Endometrial microvascular endothelial cells (primary cell): ENCODE data around the gene DCAF11. TPM values are rescaled to one million over a fixed set of nuclear protein-coding genes. Genes with fewer than 3 reads are reported as not detected.

Experiments used
- in situ Hi-C: cut with HindIII; loops from 2 replicates; pipeline ENCODE4 v1.10.0; 2017; ENCODE audit warnings: low sequenced_read_pairs, low pct_unique_long_range_greater_than_20kb; ENCODE audit errors: inconsistent ontology term
- total RNA-seq: library from RNA; depleted of rRNA; stranded (reverse); fragments of >200 nt; gene quantifications from one replicate; pipeline ENCODE4 v1.2.3, GENCODE V29; 2015; ENCODE audit errors: inconsistent ontology term

The DCAF11 gene
- 52.4 TPM for total RNA-seq

GRCh38 chr14:24114532-24115421, at the start of gene DCAF11, which contains the start of gene NRL:
TSS of gene DCAF11 (plus strand) at chr14:24114777. CDS start at chr14:24115595, 818 bp downstream.
TSS of gene NRL (minus strand) at chr14:24114949. CDS start at chr14:24082848, 32,101 bp downstream.
- in situ Hi-C loops = no loop called here

- in situ Hi-C loops = no loop called here
These were observed 49.7 kb upstream of the DCAF11 start for GRCh38 chr14:24064856-24065255.

DNA sequence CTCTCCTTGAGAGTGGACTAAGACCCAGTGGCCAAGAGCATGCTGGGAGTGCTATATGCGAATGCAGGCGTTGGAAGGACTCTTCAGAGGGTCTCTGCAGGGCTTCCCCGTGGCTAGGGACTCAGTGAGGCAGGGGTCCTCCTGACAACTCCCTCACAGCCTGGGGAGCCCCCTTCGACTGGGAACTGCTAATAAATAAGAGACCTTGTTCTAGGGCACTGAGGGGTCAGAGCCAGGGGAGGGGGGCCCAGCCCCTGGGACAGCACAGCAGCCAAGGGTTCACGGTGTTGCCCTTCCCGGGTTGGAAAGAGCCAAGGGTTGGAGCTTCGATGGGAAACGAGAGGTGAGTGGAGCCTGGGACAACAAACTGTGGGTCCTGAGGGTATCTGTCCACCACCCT, 49.2 kb upstream of the DCAF11 start:
- in situ Hi-C loops = no loop called here

GRCh38 chr14:24066496-24067132, 48.0 kb upstream of the DCAF11 start:
- in situ Hi-C loops = no loop called here

GRCh38 chr14:24067133-24068082, 47.2 kb upstream of the DCAF11 start:
- in situ Hi-C loops = no loop called here

DNA sequence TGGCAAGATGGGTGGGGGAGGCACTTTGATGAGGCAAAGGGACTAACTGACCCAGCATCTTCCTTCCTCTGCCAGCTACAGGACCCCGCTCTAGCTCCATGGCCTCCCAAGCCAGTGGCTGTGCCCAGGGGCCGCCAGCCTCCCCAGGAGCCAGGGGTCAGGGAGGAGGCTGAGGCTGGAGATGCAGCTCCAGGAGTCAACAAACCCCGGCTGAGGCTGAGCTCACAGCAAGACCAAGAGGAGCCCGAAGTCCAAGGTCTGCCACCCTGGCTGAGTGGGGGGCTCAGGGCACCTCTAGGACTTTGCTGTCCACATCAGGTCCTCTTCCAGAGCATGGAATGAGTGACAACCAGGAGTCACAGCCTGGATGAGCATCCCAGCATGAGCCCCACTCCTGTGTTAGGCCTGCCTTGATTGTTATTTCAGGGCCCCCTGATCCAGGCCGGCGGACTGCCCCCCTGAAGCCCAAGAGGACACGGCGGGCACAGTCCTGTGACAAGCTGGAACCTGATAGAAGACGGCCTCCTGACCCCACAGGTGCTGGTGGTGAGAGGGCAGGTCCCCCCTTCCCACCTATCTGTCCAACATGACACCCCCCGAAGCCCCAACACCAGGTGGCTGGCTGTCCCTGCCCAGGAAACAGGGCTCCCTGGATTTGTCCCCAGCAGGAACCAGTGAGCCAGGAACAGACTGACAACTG, 45.7 kb upstream of the DCAF11 start:
- in situ Hi-C loops = no loop called here

DNA sequence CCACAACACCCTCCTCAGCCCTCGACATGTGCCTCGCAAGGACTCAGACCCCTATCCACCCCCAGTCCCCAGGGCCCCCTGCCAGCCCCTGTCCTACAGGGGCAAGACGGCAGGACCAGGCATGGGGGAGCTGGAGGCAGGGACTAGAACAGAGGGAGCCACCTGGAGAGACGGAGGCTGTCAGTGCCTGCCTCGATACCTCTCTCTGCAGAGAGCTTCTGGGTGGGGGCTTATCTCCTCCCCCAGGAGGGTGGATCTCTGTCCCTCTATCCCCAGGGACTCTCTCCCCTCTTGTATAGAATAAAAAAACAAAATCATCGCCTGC, 45.2 kb upstream of the DCAF11 start:
- in situ Hi-C loops = no loop called here

- in situ Hi-C loops = no loop called here
These were observed 44.1 kb upstream of the DCAF11 start for GRCh38 chr14:24070285-24071143.

- in situ Hi-C loops = no loop called here
These were observed 43.4 kb upstream of the DCAF11 start, which contains the start of gene CPNE6 for GRCh38 chr14:24071144-24071697. TSS of gene CPNE6 (plus strand) at chr14:24071562. CDS start at chr14:24072937, 1,375 bp downstream.

DNA sequence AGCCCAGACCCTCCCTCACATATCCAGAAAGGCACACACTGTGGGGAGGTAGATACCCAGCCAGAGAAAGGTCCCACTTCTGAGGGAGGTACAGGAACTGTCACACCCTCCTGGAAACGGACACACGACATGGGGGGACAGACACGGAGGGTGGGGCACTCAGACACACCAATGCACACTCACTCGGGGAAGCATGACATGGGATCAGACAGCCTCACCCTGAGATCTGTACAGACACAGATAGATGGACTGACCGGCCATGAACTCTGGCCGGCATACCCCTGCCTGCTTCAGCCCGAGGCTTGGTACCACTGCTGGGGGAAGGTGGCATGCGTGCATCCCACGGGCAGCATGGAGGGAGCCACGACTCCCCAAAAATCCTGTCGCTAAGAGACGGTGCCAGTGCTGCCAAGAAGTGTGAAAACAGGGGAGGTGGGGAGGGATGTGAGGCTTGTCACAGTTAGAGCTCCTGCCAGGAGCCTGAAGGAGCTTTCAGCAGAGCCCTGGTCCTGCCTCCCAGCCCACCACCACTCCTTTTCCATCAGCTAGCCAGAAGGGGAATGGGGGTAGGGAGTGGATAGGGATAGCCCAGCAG, 42.6 kb upstream of the DCAF11 start:
- in situ Hi-C loops = no loop called here

DNA sequence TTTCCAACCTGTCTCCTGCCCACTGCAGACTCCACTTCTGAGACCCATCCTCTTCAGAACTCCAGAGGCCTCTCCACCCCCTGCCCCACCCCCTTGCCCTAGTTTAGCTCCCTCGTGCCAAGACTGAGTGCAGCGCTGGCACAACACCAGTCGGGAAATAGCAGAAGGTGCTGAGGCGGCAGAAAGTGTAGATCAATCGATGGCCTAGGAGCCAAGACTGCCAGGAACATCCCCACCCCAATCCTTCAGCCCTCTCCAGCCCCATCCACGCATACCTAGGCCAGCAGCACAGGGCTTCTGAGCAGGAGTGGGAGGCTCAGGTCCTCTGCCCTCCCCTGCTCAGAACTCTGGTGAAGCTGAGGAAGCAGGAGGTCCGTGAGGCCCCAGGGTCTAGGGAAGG, 42.1 kb upstream of the DCAF11 start:
- in situ Hi-C loops = no loop called here

- in situ Hi-C loops = no loop called here
These were observed 41.4 kb upstream of the DCAF11 start for GRCh38 chr14:24072881-24073877.

- in situ Hi-C loops = no loop called here
These were observed 39.7 kb upstream of the DCAF11 start for GRCh38 chr14:24074625-24075484.

DNA sequence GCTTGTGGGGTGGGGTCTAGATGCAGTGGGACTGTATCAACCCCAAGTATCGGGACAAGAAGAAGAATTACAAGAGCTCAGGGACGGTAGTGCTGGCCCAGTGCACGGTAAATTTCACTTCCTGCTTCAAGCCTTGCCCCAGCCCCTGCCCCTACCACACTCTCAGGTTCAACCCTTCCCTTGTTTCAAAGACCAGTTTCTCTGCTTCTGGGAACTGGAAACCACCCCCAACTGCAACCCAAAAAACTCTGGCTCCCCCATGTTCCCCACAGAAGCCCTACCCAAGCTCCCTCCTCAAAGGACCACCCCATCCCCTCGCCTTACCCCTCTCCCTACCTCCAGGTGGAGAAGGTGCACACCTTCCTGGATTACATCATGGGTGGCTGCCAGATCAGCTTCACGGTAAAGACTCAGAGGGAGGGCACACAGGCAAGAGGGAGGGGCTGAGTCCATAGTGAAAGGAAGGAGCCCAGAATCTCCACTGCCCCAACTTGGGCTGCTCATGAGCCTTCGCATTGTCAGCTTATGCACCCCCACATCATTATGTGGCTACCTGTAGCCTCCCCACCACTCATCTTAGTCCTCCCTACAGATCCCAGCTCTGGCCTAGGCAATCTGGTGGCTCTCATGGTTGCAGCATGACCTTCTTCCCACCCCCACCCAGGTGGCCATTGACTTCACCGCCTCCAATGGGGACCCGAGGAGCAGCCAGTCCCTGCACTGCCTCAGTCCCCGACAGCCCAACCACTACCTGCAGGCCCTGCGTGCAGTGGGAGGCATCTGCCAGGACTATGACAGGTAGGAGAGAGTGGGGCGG, 38.9 kb upstream of the DCAF11 start:
- in situ Hi-C loops = no loop called here
